Endothelial cell of umbilical vein (primary cell): ENCODE results near the gene FYN. TPM values are rescaled to one million over a fixed set of nuclear protein-coding genes. Genes with fewer than 3 reads are reported as not detected.

Source experiments
- BruUV-seq: library from RNA; stranded (reverse); fragments of 400-500 nt; replicated peaks from 2 replicates; lab custom pipeline; 2021; lab: Mats Ljungman, UMichigan
- CTCF ChIA-PET: fragments of 300-600, 350-600 bp; sonication (Branson Sonifier 250); formaldehyde crosslinking; loops from one replicate; lab custom pipeline; 2021; ENCODE audit warnings: antibody characterized with exemption, inconsistent platforms; lab: Charles Lee
- POLR2A ChIA-PET: fragments of 300-600, 350-600 bp; sonication (Branson Sonifier 250); formaldehyde crosslinking; loops from one replicate; lab custom pipeline; 2021; ENCODE audit warnings: antibody characterized with exemption, inconsistent platforms; lab: Charles Lee
- DNase-seq: peaks from one replicate; pipeline ENCODE4 v3.0.0-alpha.2; 2011; ENCODE audit warnings: low read depth, low spot score
- FAIRE-seq: peaks from 2 replicates; lab custom pipeline; 2011; peaks lifted over from hg19 to GRCh38; lab: Jason Lieb, UNC
- H2AFZ ChIP-seq: 2 replicates; pipeline ENCODE4 v1.6.0; 2012; ENCODE audit warnings: low read depth, low read length, control low read depth, inconsistent platforms
- H3K27ac ChIP-seq: 2 replicates; pipeline ENCODE4 v1.5.1; 2011; ENCODE audit warnings: low read depth, mild to moderate bottlenecking, control low read depth, low read length, moderate library complexity; ENCODE audit not compliant: insufficient read depth
- H3K27me3 ChIP-seq, 2 experiments: 2 replicates each; pipeline versions ENCODE4 v1.6.0 to v1.6.1; 2011; ENCODE audit warnings: low read length in 2 of 2, mixed read lengths in 1 of 2; ENCODE audit not compliant: control insufficient read depth in 2 of 2, insufficient read depth in 2 of 2
- H3K36me3 ChIP-seq, 2 experiments: 2 replicates in 1 of 2; 3 replicates in 1 of 2; pipeline ENCODE4 v1.5.1; 2011; ENCODE audit warnings: low read length in 2 of 2, mild to moderate bottlenecking in 1 of 2, moderate library complexity in 1 of 2; ENCODE audit not compliant: control insufficient read depth in 2 of 2, insufficient read depth in 2 of 2; ENCODE audit errors: extremely low read depth in 1 of 2
- H3K4me1 ChIP-seq: 3 replicates; pipeline ENCODE4 v1.5.1; 2011; ENCODE audit warnings: mild to moderate bottlenecking, low read length; ENCODE audit not compliant: control insufficient read depth, insufficient read depth; ENCODE audit errors: extremely low read depth
- H3K4me2 ChIP-seq: 2 replicates; pipeline ENCODE4 v1.6.1; 2011; ENCODE audit warnings: low read length, control low read depth, mixed read lengths; ENCODE audit not compliant: insufficient read depth
- H3K4me3 ChIP-seq, 3 experiments: fragments of 200-600 bp in 1 of 3; sonication (generic), shearing (Covaris generic) in 1 of 3; replicated peaks in 1 of 3; 2 replicates each; pipeline ENCODE4 v1.5.1; 2011 to 2016; ENCODE audit warnings: control low read depth in 3 of 3, low read length in 3 of 3, mild to moderate bottlenecking in 2 of 3, inconsistent platforms in 1 of 3, low read depth in 1 of 3, moderate library complexity in 1 of 3; ENCODE audit not compliant: insufficient read depth in 1 of 3
- H3K79me2 ChIP-seq: 2 replicates; pipeline ENCODE4 v1.6.0; 2012; ENCODE audit warnings: low read length, inconsistent platforms; ENCODE audit not compliant: control insufficient read depth, insufficient read depth
- H3K9ac ChIP-seq: replicated peaks from 2 replicates; pipeline ENCODE3; 2011; ENCODE audit warnings: low read length, control low read depth; ENCODE audit not compliant: insufficient read depth; ENCODE audit errors: extremely low read depth
- H3K9me1 ChIP-seq: replicated peaks from 3 replicates; pipeline ENCODE4 v1.6.0; 2011; ENCODE audit warnings: mild to moderate bottlenecking, low read length; ENCODE audit not compliant: control insufficient read depth, insufficient read depth; ENCODE audit errors: extremely low read depth
- H3K9me3 ChIP-seq: replicated peaks from 2 replicates; pipeline ENCODE4 v1.5.1; 2012; ENCODE audit warnings: low read length, inconsistent platforms; ENCODE audit not compliant: control insufficient read depth, insufficient read depth
- H4K20me1 ChIP-seq: replicated peaks from 2 replicates; pipeline ENCODE3; 2011; ENCODE audit warnings: mild to moderate bottlenecking, low read length; ENCODE audit not compliant: control insufficient read depth, insufficient read depth; ENCODE audit errors: extremely low read depth
- EZH2 ChIP-seq: IDR thresholded peaks from 2 replicates; pipeline ENCODE4 v1.6.1; 2012; ENCODE audit warnings: borderline replicate concordance, low read depth, mild to moderate bottlenecking, moderate library complexity, low read length, inconsistent platforms; ENCODE audit not compliant: severe bottlenecking
- FOS ChIP-seq: IDR thresholded peaks from 2 replicates; pipeline ENCODE4 v1.6.1; 2011; ENCODE audit warnings: mild to moderate bottlenecking, low read length, moderate library complexity, borderline replicate concordance; ENCODE audit not compliant: insufficient read depth
- GATA2 ChIP-seq: IDR thresholded peaks from 2 replicates; pipeline ENCODE4 v1.7.0; 2011; ENCODE audit warnings: low read depth, mild to moderate bottlenecking, moderate library complexity, mixed read lengths, low read length; ENCODE audit not compliant: insufficient read length, insufficient read depth
- JUN ChIP-seq: IDR thresholded peaks from 2 replicates; pipeline ENCODE4 v1.6.1; 2011; ENCODE audit warnings: borderline replicate concordance, low read depth; ENCODE audit not compliant: insufficient read length, insufficient read depth
- MAX ChIP-seq: IDR thresholded peaks from 2 replicates; pipeline ENCODE4 v1.6.1; 2011; ENCODE audit not compliant: insufficient read depth, insufficient read length
- MYC ChIP-seq: IDR thresholded peaks from one replicate; pipeline ENCODE4 v1.6.1; 2011; ENCODE audit warnings: mild to moderate bottlenecking, low read depth, low read length
- POLR2A ChIP-seq: IDR thresholded peaks from 2 replicates; pipeline ENCODE4 v1.6.1; 2012; ENCODE audit warnings: low read depth, mild to moderate bottlenecking, control low read depth, low read length
- POLR2AphosphoS5 ChIP-seq: IDR thresholded peaks from 2 replicates; pipeline ENCODE4 v1.6.1; 2012; ENCODE audit warnings: low read depth, mild to moderate bottlenecking, control low read depth, low read length, moderate library complexity; ENCODE audit not compliant: insufficient read depth
- dilution Hi-C: fragments of 300-500 bp; cut with MboI; formaldehyde crosslinking; loops from one replicate; pipeline ENCODE4 v1.15.0; 2019; ENCODE audit warnings: low sequenced_read_pairs; ENCODE audit not compliant: extremely low pct_ligation_motif_present
- intact Hi-C: fragments of 100-400 bp; cut with micrococcal nuclease; formaldehyde crosslinking; loops from one replicate; pipeline ENCODE4 v1.10.0; 2022
- polyA plus RNA-seq, 4 experiments: library from polyadenylated mRNA; depleted of rRNA in 3 of 4; stranded (reverse) in 3 of 4; unstranded in 1 of 4; fragments of >200 nt; gene quantifications; 2 replicates each; pipeline versions ENCODE4 v1.2.1 to v1.2.3, GENCODE V29; 2011 to 2012; ENCODE audit warnings: missing spikeins in 1 of 4
- total RNA-seq: library from RNA; stranded (reverse); gene quantifications from 2 replicates; pipeline ENCODE4 v1.2.3, GENCODE V29; 2021
- TF ChIP-seq, protein P1 (sequence below), 2 donors: IDR thresholded peaks; 1 replicate in 1 of 2; 2 replicates in 1 of 2; pipeline ENCODE4 v1.5.1; 2011; ENCODE audit warnings: low read length in 2 of 2, mild to moderate bottlenecking in 2 of 2, moderate library complexity in 2 of 2, control low read depth in 1 of 2, inconsistent platforms in 1 of 2, low read depth in 1 of 2; ENCODE audit not compliant: insufficient read depth in 1 of 2; ENCODE audit errors: extremely low read depth in 1 of 2

Gene FYN
- total and polyA plus RNA-seq, 2 donors (not counting 3 experiments of a cell fraction or from before 2014, with no cell fraction given), result 69.0 to 143 TPM

GRCh38 chr6:111861431-111861885 lies 11.8 kb downstream of the FYN start:
- Histone ChIP-seq H3K4me1 (no peaks in the 10 kb centered on the region), H3K27me3 (no peaks in the 10 kb centered on the region), H3K9me1 (no peaks in the 10 kb centered on the region), H3K27ac (no peak overlapping the region), H4K20me1 (peaks cover 11% of the 10 kb centered on the region), H2AFZ (no peak overlapping the region), H3K79me2 (peaks cover 82% of the 10 kb centered on the region), H3K36me3 (no peaks in the 10 kb centered on the region), H3K4me3 (no peak overlapping the region), H3K9me3 (no peaks in the 10 kb centered on the region), H3K4me2 (no peak overlapping the region), H3K9ac (no peak overlapping the region)
- ChIA-PET POLR2A (no interaction called here), CTCF (interaction anchor here (1.4 to 1.6 kb wide), 2 partner anchors 124 to 182 kb away, joined by 3 to 4 read pairs; no protein-coding TSS in a partner anchor)
- no peak for TF ChIP-seq POLR2A
- TF ChIP-seq FOS, result no peak
- TF ChIP-seq POLR2AphosphoS5, result no peak
- TF ChIP-seq EZH2, result no peak
- TF ChIP-seq, protein P1, sequence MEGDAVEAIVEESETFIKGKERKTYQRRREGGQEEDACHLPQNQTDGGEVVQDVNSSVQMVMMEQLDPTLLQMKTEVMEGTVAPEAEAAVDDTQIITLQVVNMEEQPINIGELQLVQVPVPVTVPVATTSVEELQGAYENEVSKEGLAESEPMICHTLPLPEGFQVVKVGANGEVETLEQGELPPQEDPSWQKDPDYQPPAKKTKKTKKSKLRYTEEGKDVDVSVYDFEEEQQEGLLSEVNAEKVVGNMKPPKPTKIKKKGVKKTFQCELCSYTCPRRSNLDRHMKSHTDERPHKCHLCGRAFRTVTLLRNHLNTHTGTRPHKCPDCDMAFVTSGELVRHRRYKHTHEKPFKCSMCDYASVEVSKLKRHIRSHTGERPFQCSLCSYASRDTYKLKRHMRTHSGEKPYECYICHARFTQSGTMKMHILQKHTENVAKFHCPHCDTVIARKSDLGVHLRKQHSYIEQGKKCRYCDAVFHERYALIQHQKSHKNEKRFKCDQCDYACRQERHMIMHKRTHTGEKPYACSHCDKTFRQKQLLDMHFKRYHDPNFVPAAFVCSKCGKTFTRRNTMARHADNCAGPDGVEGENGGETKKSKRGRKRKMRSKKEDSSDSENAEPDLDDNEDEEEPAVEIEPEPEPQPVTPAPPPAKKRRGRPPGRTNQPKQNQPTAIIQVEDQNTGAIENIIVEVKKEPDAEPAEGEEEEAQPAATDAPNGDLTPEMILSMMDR (IDR thresholded peaks at IDR 0.05; ENCODE audit: extremely low read depth in 1 of 2, insufficient read depth in 1 of 2, low read depth in 1 of 2, low read length in 2 of 2), result no peak
- no peak for TF ChIP-seq MAX
- TF ChIP-seq GATA2, result no peak
- no peak for TF ChIP-seq MYC
- TF ChIP-seq JUN, result no peak
- BruUV-seq, result no TSS peak
- dilution Hi-C loops, result no loop called here
- no peak for FAIRE-seq
- DNase-seq, result no peak
- intact Hi-C loops, result no loop called here
